H9 (cell line): Measurements from ENCODE around the gene ANO6. TPM values are rescaled to one million over a fixed set of nuclear protein-coding genes. Genes with fewer than 3 reads are reported as not detected.

ENCODE experiments used
- DNase-seq: peaks from one replicate; pipeline ENCODE4 v3.0.0-alpha.2; 2017
- H2AFZ ChIP-seq: one replicate; pipeline ENCODE4 v1.6.1; 2013; ENCODE audit warnings: mild to moderate bottlenecking, low read length, control low read depth, moderate library complexity
- H2AK5ac ChIP-seq: 2 replicates; pipeline ENCODE4 v1.6.1; 2013; ENCODE audit warnings: low read length, control low read depth, mixed read lengths; ENCODE audit not compliant: insufficient read length
- H2BK120ac ChIP-seq: one replicate; pipeline ENCODE4 v1.6.1; 2013; ENCODE audit warnings: low read depth, mild to moderate bottlenecking, low read length, control low read depth, inconsistent platforms; ENCODE audit not compliant: poor library complexity, severe bottlenecking
- H2BK12ac ChIP-seq: 2 replicates; pipeline ENCODE4 v1.6.1; 2013; ENCODE audit warnings: low read length, control low read depth, mixed read lengths, low read depth; ENCODE audit not compliant: insufficient read length
- H2BK15ac ChIP-seq: 2 replicates; pipeline ENCODE4 v1.6.1; 2013; ENCODE audit warnings: low read depth, low read length, control low read depth
- H2BK20ac ChIP-seq: one replicate; pipeline ENCODE4 v1.6.1; 2013; ENCODE audit warnings: low read depth, mild to moderate bottlenecking, low read length, control low read depth, inconsistent platforms; ENCODE audit not compliant: poor library complexity, severe bottlenecking
- H2BK5ac ChIP-seq: 2 replicates; pipeline ENCODE4 v1.6.1; 2013; ENCODE audit warnings: low read length, control low read depth, mixed read lengths; ENCODE audit not compliant: insufficient read length
- H3K14ac ChIP-seq: 2 replicates; pipeline ENCODE4 v1.6.1; 2013; ENCODE audit warnings: low read length, control low read depth; ENCODE audit not compliant: insufficient read depth
- H3K18ac ChIP-seq: 2 replicates; pipeline ENCODE4 v1.6.1; 2013; ENCODE audit warnings: low read depth, mild to moderate bottlenecking, mixed read lengths, low read length, control low read depth; ENCODE audit not compliant: insufficient read length
- H3K23ac ChIP-seq: 2 replicates; pipeline ENCODE4 v1.6.1; 2013; ENCODE audit warnings: low read length, control low read depth, mixed read lengths, low read depth; ENCODE audit not compliant: insufficient read length
- H3K23me2 ChIP-seq: 2 replicates; pipeline ENCODE4 v1.6.1; 2013; ENCODE audit warnings: low read depth, mild to moderate bottlenecking, mixed read lengths, low read length, control low read depth; ENCODE audit not compliant: insufficient read length, poor library complexity, severe bottlenecking
- H3K27ac ChIP-seq: 2 replicates; pipeline ENCODE4 v1.5.1; 2013; ENCODE audit warnings: low read length, control low read depth, mixed read lengths, low read depth; ENCODE audit not compliant: insufficient read length
- H3K27me3 ChIP-seq: 2 replicates; pipeline ENCODE4 v1.6.1; 2013; ENCODE audit warnings: low read length, control low read depth, inconsistent platforms; ENCODE audit not compliant: insufficient read depth
- H3K4ac ChIP-seq: 2 replicates; pipeline ENCODE4 v1.6.1; 2013; ENCODE audit warnings: low read depth, mild to moderate bottlenecking, control low read depth, inconsistent platforms, low read length, moderate library complexity
- H3K4me1 ChIP-seq: 2 replicates; pipeline ENCODE4 v1.6.1; 2013; ENCODE audit warnings: low read length, control low read depth, inconsistent platforms; ENCODE audit not compliant: insufficient read depth
- H3K4me2 ChIP-seq: 2 replicates; pipeline ENCODE4 v1.6.1; 2013; ENCODE audit warnings: low read length, control low read depth, mixed read lengths; ENCODE audit not compliant: insufficient read length, insufficient read depth
- H3K56ac ChIP-seq: 2 replicates; pipeline ENCODE4 v1.6.1; 2013; ENCODE audit warnings: low read depth, mild to moderate bottlenecking, mixed read lengths, low read length, control low read depth; ENCODE audit not compliant: insufficient read length
- H3K79me1 ChIP-seq: 2 replicates; pipeline ENCODE4 v1.6.1; 2013; ENCODE audit warnings: low read depth, mild to moderate bottlenecking, moderate library complexity, low read length, control low read depth, inconsistent platforms; ENCODE audit not compliant: insufficient read depth, poor library complexity, severe bottlenecking
- H3K79me2 ChIP-seq: 2 replicates; pipeline ENCODE4 v1.6.1; 2013; ENCODE audit warnings: low read length, control low read depth, inconsistent platforms; ENCODE audit not compliant: insufficient read depth
- H3K9ac ChIP-seq: 2 replicates; pipeline ENCODE4 v1.6.1; 2013; ENCODE audit warnings: low read length, control low read depth, mixed read lengths; ENCODE audit not compliant: insufficient read length; ENCODE audit errors: extremely low read depth
- H3K9me3 ChIP-seq: one replicate; pipeline ENCODE4 v1.6.1; 2013; ENCODE audit warnings: low read depth, low read length, inconsistent platforms; ENCODE audit not compliant: control insufficient read depth
- H3T11ph ChIP-seq: one replicate; pipeline ENCODE4 v1.6.1; 2013; ENCODE audit warnings: mild to moderate bottlenecking, low read length, control low read depth, inconsistent platforms
- H4K20me1 ChIP-seq: one replicate; pipeline ENCODE4 v1.6.1; 2013; ENCODE audit not compliant: control insufficient read depth, insufficient read length, insufficient read depth
- H4K5ac ChIP-seq: 2 replicates; pipeline ENCODE4 v1.6.1; 2013; ENCODE audit warnings: low read depth, mild to moderate bottlenecking, mixed read lengths, low read length, control low read depth; ENCODE audit not compliant: insufficient read length
- H4K8ac ChIP-seq: replicated peaks from 2 replicates; pipeline ENCODE4 v1.6.1; 2013; ENCODE audit warnings: low read length, control low read depth, mixed read lengths, low read depth; ENCODE audit not compliant: insufficient read length
- H4K91ac ChIP-seq: 2 replicates; pipeline ENCODE4 v1.6.1; 2013; ENCODE audit warnings: low read depth, mild to moderate bottlenecking, moderate library complexity, mixed read lengths, low read length, control low read depth; ENCODE audit not compliant: insufficient read length
- H3K27ac Mint-ChIP-seq, 3 experiments: 2 replicates in 2 of 3; 3 replicates in 1 of 3; pipeline ENCODE4 v1.8.0; 2020 to 2021; ENCODE audit warnings: mixed read lengths in 3 of 3, mild to moderate bottlenecking in 1 of 3, moderate library complexity in 1 of 3
- H3K27me3 Mint-ChIP-seq: 2 replicates; pipeline ENCODE4 v1.8.0; 2021; ENCODE audit warnings: low read depth, mild to moderate bottlenecking, moderate library complexity, mixed read lengths
- H3K36me3 Mint-ChIP-seq, 3 experiments: 2 replicates in 2 of 3; 3 replicates in 1 of 3; pipeline ENCODE4 v1.8.0; 2020 to 2021; ENCODE audit warnings: low read depth in 3 of 3, mixed read lengths in 3 of 3; ENCODE audit not compliant: insufficient read depth in 1 of 3
- H3K4me1 Mint-ChIP-seq, 2 experiments: 2 replicates each; pipeline ENCODE4 v1.8.0; 2020; ENCODE audit warnings: mixed read lengths in 2 of 2
- H3K4me3 Mint-ChIP-seq, 2 experiments: 2 replicates in 1 of 2; 3 replicates in 1 of 2; pipeline ENCODE4 v1.8.0; 2020 to 2021; ENCODE audit warnings: mild to moderate bottlenecking in 2 of 2, mixed read lengths in 2 of 2, moderate library complexity in 1 of 2
- H3K9me3 Mint-ChIP-seq, 2 experiments: 2 replicates in 1 of 2; 3 replicates in 1 of 2; pipeline ENCODE4 v1.8.0; 2020; ENCODE audit warnings: mild to moderate bottlenecking in 2 of 2, mixed read lengths in 2 of 2, moderate library complexity in 1 of 2
- WGBS: extraction: QIAGEN DNeasy Blood & Tissue Kit; methylation state at CpG from one replicate; pipeline ENCODE4 v1.1.7; 2013; ENCODE audit warnings: missing lambda C conversion rate, low lambda C conversion rate, mixed read lengths; ENCODE audit not compliant: insufficient read length; ENCODE audit errors: extremely low coverage; 5-methylcytosine and 5-hydroxymethylcytosine counted together
- total RNA-seq: library from RNA; stranded (reverse); gene quantifications from 2 replicates; pipeline ENCODE4 v1.2.1, GENCODE V29; 2021
- TF ChIP-seq, protein P1 (sequence below): fragments of 200-600 bp; sonication (generic); conservative IDR thresholded peaks from 3 replicates; pipeline ENCODE4 v1.8.0; 2021; ENCODE audit warnings: antibody characterized with exemption, mild to moderate bottlenecking

The ANO6 gene
- total RNA-seq, 1 experiment from 2014 or later = 24.3 TPM

- H3K4me3 Mint-ChIP-seq = no peak overlapping the region
- H2BK5ac ChIP-seq = no peak overlapping the region
- H3K56ac ChIP-seq = no peak overlapping the region
- no peaks in the 10 kb centered on the region for H3K23me2 ChIP-seq
- H3K27me3 ChIP-seq = no peaks in the 10 kb centered on the region
- H2BK20ac ChIP-seq = no peak overlapping the region
- no peak overlapping the region for H4K5ac ChIP-seq
- H3K27ac Mint-ChIP-seq = no peak overlapping the region; a peak in 1 of 7 replicates
- H3K9me3 Mint-ChIP-seq = no peaks in the 10 kb centered on the region
- H3K79me2 ChIP-seq = no peaks in the 10 kb centered on the region
- H3K14ac ChIP-seq = no peak overlapping the region
- TF ChIP-seq, protein P1, sequence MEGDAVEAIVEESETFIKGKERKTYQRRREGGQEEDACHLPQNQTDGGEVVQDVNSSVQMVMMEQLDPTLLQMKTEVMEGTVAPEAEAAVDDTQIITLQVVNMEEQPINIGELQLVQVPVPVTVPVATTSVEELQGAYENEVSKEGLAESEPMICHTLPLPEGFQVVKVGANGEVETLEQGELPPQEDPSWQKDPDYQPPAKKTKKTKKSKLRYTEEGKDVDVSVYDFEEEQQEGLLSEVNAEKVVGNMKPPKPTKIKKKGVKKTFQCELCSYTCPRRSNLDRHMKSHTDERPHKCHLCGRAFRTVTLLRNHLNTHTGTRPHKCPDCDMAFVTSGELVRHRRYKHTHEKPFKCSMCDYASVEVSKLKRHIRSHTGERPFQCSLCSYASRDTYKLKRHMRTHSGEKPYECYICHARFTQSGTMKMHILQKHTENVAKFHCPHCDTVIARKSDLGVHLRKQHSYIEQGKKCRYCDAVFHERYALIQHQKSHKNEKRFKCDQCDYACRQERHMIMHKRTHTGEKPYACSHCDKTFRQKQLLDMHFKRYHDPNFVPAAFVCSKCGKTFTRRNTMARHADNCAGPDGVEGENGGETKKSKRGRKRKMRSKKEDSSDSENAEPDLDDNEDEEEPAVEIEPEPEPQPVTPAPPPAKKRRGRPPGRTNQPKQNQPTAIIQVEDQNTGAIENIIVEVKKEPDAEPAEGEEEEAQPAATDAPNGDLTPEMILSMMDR = no peak
- no peak overlapping the region for H3T11ph ChIP-seq
- no peak overlapping the region for H3K4ac ChIP-seq
- H3K4me2 ChIP-seq = no peak overlapping the region
- no peak overlapping the region for H2BK120ac ChIP-seq
- no peak overlapping the region for H3K23ac ChIP-seq
- no peaks in the 10 kb centered on the region for H3K9me3 ChIP-seq
- no peaks in the 10 kb centered on the region for H3K79me1 ChIP-seq
- H3K4me1 ChIP-seq = no peaks in the 10 kb centered on the region
- no peaks in the 10 kb centered on the region for H4K20me1 ChIP-seq
- no peaks in the 10 kb centered on the region for H3K27me3 Mint-ChIP-seq
- no peak overlapping the region for H2BK12ac ChIP-seq
- no peak for DNase-seq
- H3K4me1 Mint-ChIP-seq = peaks cover under 1 to 4% of the 10 kb centered on the region in 2 experiments; a peak in 3 of 4 replicates
- no peak overlapping the region for H2AFZ ChIP-seq
- no peak overlapping the region for H3K9ac ChIP-seq
- no peak overlapping the region for H2AK5ac ChIP-seq
- whole genome bisulfite sequencing = no CpG with 5 or more reads among the region's 9 CpGs
- no peaks in the 10 kb centered on the region; a peak in 1 of 7 replicates for H3K36me3 Mint-ChIP-seq
- H4K91ac ChIP-seq = no peak overlapping the region
- no peak overlapping the region for H2BK15ac ChIP-seq
- no peak overlapping the region for H3K27ac ChIP-seq
- H4K8ac ChIP-seq = no peak overlapping the region
- H3K18ac ChIP-seq = no peak overlapping the region
These were observed 7.0 kb upstream of the ANO6 start for GRCh38 chr12:45208604-45209487.
